SK-N-SH (cell line): ENCODE results near the gene CAPN9. TPM values are rescaled to one million over a fixed set of nuclear protein-coding genes. Genes with fewer than 3 reads are reported as not detected.
A peak's percentile ranks its signal among the peaks of the same experiment; 100 is the strongest.

Experiments used
- CTCF ChIA-PET: fragments of 300-600, 350-600 bp; formaldehyde crosslinking; extraction: SDS; loops from one replicate; lab custom pipeline; 2021; lab: Yijun Ruan, JAX
- POLR2A ChIA-PET: fragments of 350-600 bp; sonication (Branson Sonifier 250); formaldehyde crosslinking; extraction: SDS; loops from one replicate; lab custom pipeline; 2020; ENCODE audit warnings: antibody characterized with exemption, inconsistent platforms; lab: Yijun Ruan, JAX
- DNase-seq: peaks from one replicate; pipeline ENCODE4 v3.0.0; 2012
- H2AFZ ChIP-seq: fragments of 200-600 bp; sonication (generic); 2 replicates; pipeline ENCODE4 v1.8.1; 2016; ENCODE audit warnings: antibody characterized with exemption, mild to moderate bottlenecking, low read depth
- H3F3A ChIP-seq: fragments of 200-600 bp; sonication (generic); replicated peaks from 2 replicates; pipeline ENCODE3; 2016; ENCODE audit warnings: antibody characterized with exemption, mild to moderate bottlenecking; ENCODE audit not compliant: insufficient read depth
- H3K27ac ChIP-seq, 2 experiments: fragments of 200-500 bp in 1 of 2; fragments of 200-600 bp in 1 of 2; sonication (Bioruptor generic) in 1 of 2; sonication (generic), shearing (Covaris generic) in 1 of 2; 2 replicates each; pipeline versions ENCODE4 v1.5.1 to v1.6.1; 2014 to 2016; ENCODE audit warnings: low read depth in 2 of 2, inconsistent platforms in 1 of 2, low read length in 1 of 2, mild to moderate bottlenecking in 1 of 2, mixed read lengths in 1 of 2
- H3K27me3 ChIP-seq: fragments of 200-600 bp; sonication (generic), shearing (Covaris generic); 2 replicates; pipeline ENCODE4 v1.6.1; 2016; ENCODE audit warnings: mixed run types; ENCODE audit not compliant: insufficient read depth
- H3K36me3 ChIP-seq, 2 experiments: fragments of 200-500 bp in 1 of 2; fragments of 200-600 bp in 1 of 2; sonication (Bioruptor generic) in 1 of 2; sonication (generic) in 1 of 2; replicated peaks in 1 of 2; 2 replicates each; pipeline versions ENCODE3 to v1.5.1; 2014 to 2016; ENCODE audit warnings: low read length in 1 of 2, mild to moderate bottlenecking in 1 of 2; ENCODE audit not compliant: insufficient read depth in 2 of 2, control insufficient read depth in 1 of 2
- H3K4me1 ChIP-seq, 2 experiments: fragments of 200-500 bp in 1 of 2; fragments of 200-600 bp in 1 of 2; sonication (Bioruptor generic) in 1 of 2; sonication (generic), shearing (Covaris generic) in 1 of 2; 2 replicates each; pipeline versions ENCODE4 v1.5.1 to v1.6.1; 2014 to 2016; ENCODE audit warnings: low read depth in 1 of 2, low read length in 1 of 2, mixed run types in 1 of 2; ENCODE audit not compliant: insufficient read depth in 2 of 2, control insufficient read depth in 1 of 2
- H3K4me2 ChIP-seq: fragments of 200-600 bp; sonication (generic), shearing (Covaris generic); 2 replicates; pipeline ENCODE4 v1.6.1; 2017; ENCODE audit warnings: mixed run types
- H3K4me3 ChIP-seq, 2 experiments: fragments of 200-500 bp in 1 of 2; fragments of 200-600 bp in 1 of 2; sonication (Bioruptor generic) in 1 of 2; sonication (generic), shearing (Covaris generic) in 1 of 2; 2 replicates each; pipeline versions ENCODE4 v1.5.1 to v1.8.1; 2014 to 2016; ENCODE audit warnings: low read depth in 2 of 2, inconsistent platforms in 1 of 2, low read length in 1 of 2, mild to moderate bottlenecking in 1 of 2, mixed read lengths in 1 of 2, moderate library complexity in 1 of 2
- H3K79me2 ChIP-seq: fragments of 200-600 bp; sonication (generic); 2 replicates; pipeline ENCODE4 v1.8.1; 2017; ENCODE audit warnings: mild to moderate bottlenecking; ENCODE audit not compliant: insufficient read depth
- H3K9ac ChIP-seq: fragments of 200-600 bp; sonication (generic); 2 replicates; pipeline ENCODE4 v1.6.1; 2017; ENCODE audit warnings: mixed run types
- H3K9me2 ChIP-seq: fragments of 200-600 bp; sonication (generic); 2 replicates; pipeline ENCODE4 v1.6.1; 2017; ENCODE audit warnings: mixed run types
- H3K9me3 ChIP-seq: fragments of 200-600 bp; sonication (generic); 2 replicates; pipeline ENCODE4 v1.6.1; 2017; ENCODE audit warnings: mixed run types, mild to moderate bottlenecking, moderate library complexity
- H4K20me1 ChIP-seq: fragments of 200-600 bp; sonication (generic); 2 replicates; pipeline ENCODE4 v1.6.1; 2017; ENCODE audit warnings: mild to moderate bottlenecking, mixed run types; ENCODE audit not compliant: insufficient read depth
- CHD2 ChIP-seq: fragments of 150-350 bp; IDR thresholded peaks from 2 replicates; pipeline ENCODE4 v1.6.1; 2018; ENCODE audit warnings: low read length; ENCODE audit not compliant: partially characterized antibody
- CTCF ChIP-seq: fragments of 200-600 bp; sonication (generic); IDR thresholded peaks from 2 replicates; pipeline ENCODE4 v1.6.1; 2017; ENCODE audit warnings: antibody characterized with exemption, mild to moderate bottlenecking, moderate library complexity
- EP300 ChIP-seq, 2 experiments: IDR thresholded peaks; 2 replicates each; pipeline versions ENCODE4 v1.4.0 to v1.6.1; 2012; ENCODE audit warnings: borderline replicate concordance in 1 of 2, low read depth in 1 of 2, low read length in 1 of 2
- EZH2phosphoT487 ChIP-seq: fragments of 200-600 bp; sonication (generic); IDR thresholded peaks from 2 replicates; pipeline ENCODE4 v1.6.1; 2017; ENCODE audit warnings: low read depth, mixed run types, mild to moderate bottlenecking, antibody characterized with exemption, moderate library complexity, borderline replicate concordance
- FOSL2 ChIP-seq: IDR thresholded peaks from 2 replicates; pipeline ENCODE4 v1.4.0; 2012; ENCODE audit warnings: low read depth, mild to moderate bottlenecking, moderate library complexity, borderline replicate concordance
- GABPA ChIP-seq: IDR thresholded peaks from 2 replicates; pipeline ENCODE4 v1.4.0; 2012; ENCODE audit warnings: low read depth, mild to moderate bottlenecking
- GATA2 ChIP-seq: sonication (generic); formaldehyde crosslinking; IDR thresholded peaks from 2 replicates; pipeline ENCODE4 v1.5.0; 2020; ENCODE audit warnings: mild to moderate bottlenecking, missing genetic modification reagents
- JUND ChIP-seq: IDR thresholded peaks from 2 replicates; pipeline ENCODE4 v1.4.0; 2012
- MAX ChIP-seq: IDR thresholded peaks from 2 replicates; pipeline ENCODE4 v1.4.0; 2012; ENCODE audit warnings: low read depth
- MEF2A ChIP-seq: IDR thresholded peaks from 2 replicates; pipeline ENCODE4 v1.4.0; 2012; ENCODE audit warnings: low read depth, borderline replicate concordance
- NFIC ChIP-seq: IDR thresholded peaks from 2 replicates; pipeline ENCODE4 v1.4.0; 2012; ENCODE audit warnings: borderline replicate concordance
- PBX3 ChIP-seq: IDR thresholded peaks from 2 replicates; pipeline ENCODE4; 2012
- POLR2AphosphoS5 ChIP-seq: IDR thresholded peaks from 2 replicates; pipeline ENCODE4 v1.6.1; 2012; ENCODE audit warnings: low read depth, low read length
- RAD21 ChIP-seq: IDR thresholded peaks from 2 replicates; pipeline ENCODE4 v1.6.1; 2012; ENCODE audit warnings: mild to moderate bottlenecking, low read length
- RCOR1 ChIP-seq: fragments of 150-350 bp; IDR thresholded peaks from 2 replicates; pipeline ENCODE4 v1.6.1; 2017; ENCODE audit warnings: antibody characterized with exemption, low read length
- RFX5 ChIP-seq: IDR thresholded peaks from 2 replicates; pipeline ENCODE4 v1.6.1; 2012; ENCODE audit warnings: mild to moderate bottlenecking, improper control_type of control experiment, low read length
- RXRA ChIP-seq: IDR thresholded peaks from 2 replicates; pipeline ENCODE4 v1.4.0; 2012; ENCODE audit warnings: low read depth, mild to moderate bottlenecking, borderline replicate concordance
- SMC3 ChIP-seq: IDR thresholded peaks from 2 replicates; pipeline ENCODE4 v1.6.1; 2012; ENCODE audit warnings: low read depth, low read length, improper control_type of control experiment
- TCF12 ChIP-seq: IDR thresholded peaks from 2 replicates; pipeline ENCODE4 v1.4.0; 2012
- TEAD4 ChIP-seq: IDR thresholded peaks from 2 replicates; pipeline ENCODE4 v1.4.0; 2012; ENCODE audit warnings: mild to moderate bottlenecking, borderline replicate concordance; ENCODE audit not compliant: insufficient read depth
- ZBTB33 ChIP-seq: IDR thresholded peaks from 2 replicates; pipeline ENCODE4 v1.4.0; 2012; ENCODE audit warnings: low read depth, borderline replicate concordance
- WGBS: methylation state at CpG from one replicate; pipeline ENCODE4 v1.1.6; 2017; ENCODE audit warnings: low lambda C conversion rate; 5-methylcytosine and 5-hydroxymethylcytosine counted together
- polyA plus RNA-seq, 3 experiments: library from polyadenylated mRNA; depleted of rRNA; stranded (reverse); fragments of >200 nt; gene quantifications; 2 replicates each; pipeline ENCODE4 v1.2.3, GENCODE V29; 2012

The CAPN9 gene
- polyA plus RNA-seq, 1 of the 3 experiments (the other 2 are of a cell fraction), result not detected

GRCh38 chr1:230848235-230848634 is 101.0 kb downstream of the CAPN9 start:
- CTCF ChIA-PET, result interaction anchor here (1.6 kb wide), 1 partner anchor 22 kb away, joined by 3 read pairs; no protein-coding TSS in a partner anchor
- DNase-seq, result no peak
- POLR2A ChIA-PET, result interaction anchor here (1.3 kb wide), 1 partner anchor 19 kb away, joined by 3 read pairs; no protein-coding TSS in a partner anchor
- peaks cover 30% of the 10 kb centered on the region for H4K20me1 ChIP-seq
- no peak overlapping the region for H3K9ac ChIP-seq
- no peak overlapping the region for H3K4me2 ChIP-seq
- no peak overlapping the region for H3K4me3 ChIP-seq
- TF ChIP-seq SMC3, result no peak
- TF ChIP-seq EZH2phosphoT487, result no peak
- no peak for TF ChIP-seq CTCF
- TF ChIP-seq MEF2A, result no peak
- TF ChIP-seq GATA2 (CRISPR knock-in tag), result no peak
- TF ChIP-seq EP300 (IDR thresholded peaks at IDR 0.05; ENCODE audit: borderline replicate concordance in 1 of 2, low read depth in 1 of 2, low read length in 1 of 2), result no peak
- no peak overlapping the region for H2AFZ ChIP-seq
- peaks cover 14% of the 10 kb centered on the region; the same call in 1 of the 2 replicates for H3K79me2 ChIP-seq
- no peaks in the 10 kb centered on the region for H3K9me2 ChIP-seq
- peaks cover 8% of the 10 kb centered on the region for H3F3A ChIP-seq
- no peak overlapping the region for H3K27ac ChIP-seq
- peaks cover 12% of the 10 kb centered on the region in 2 experiments for H3K36me3 ChIP-seq
- H3K4me1 ChIP-seq, result peaks cover 23 to 30% of the 10 kb centered on the region in 2 experiments; a peak in 3 of 4 replicates
- WGBS, result 93% methylated on average over 3 of the region's 3 CpGs
- no peaks in the 10 kb centered on the region for H3K9me3 ChIP-seq
- no peaks in the 10 kb centered on the region for H3K27me3 ChIP-seq

GRCh38 chr1:230849451-230850224 is 102.5 kb downstream of the CAPN9 start:
- Histone ChIP-seq H3K9ac (no peak overlapping the region; the same call in 1 of the 2 replicates), H3K4me3 (no peak overlapping the region), H3K9me3 (no peaks in the 10 kb centered on the region), H3K27me3 (no peaks in the 10 kb centered on the region), H3K79me2 (peaks cover 14% of the 10 kb centered on the region; the same call in 1 of the 2 replicates), H4K20me1 (peaks cover 30% of the 10 kb centered on the region), H3K9me2 (no peaks in the 10 kb centered on the region), H3K4me1 (peaks cover 23 to 30% of the 10 kb centered on the region in 2 experiments; a peak in 3 of 4 replicates), H2AFZ (no peak overlapping the region), H3K27ac (peak overlapping the region; percentile 60; a peak in 3 of 4 replicates), H3K36me3 (peaks cover 12 to 16% of the 10 kb centered on the region in 2 experiments), H3K4me2 (peak overlapping the region; percentile 67), H3F3A (peaks cover 8% of the 10 kb centered on the region)
- TF ChIP-seq POLR2AphosphoS5, result peak; percentile 56; the same call in 1 of the 2 replicates
- TF ChIP-seq MAX, result 0 out of 2 replicates have a peak, but pooled peaks have one; percentile 47
- peak; percentile 82 for TF ChIP-seq FOSL2
- peak in 1 of 2 experiments; percentile 76; a peak in 1 of 4 replicates for TF ChIP-seq EP300 (IDR thresholded peaks at IDR 0.05; ENCODE audit: borderline replicate concordance in 1 of 2, low read depth in 1 of 2, low read length in 1 of 2)
- 0 out of 2 replicates have a peak, but pooled peaks have one; percentile 42 for TF ChIP-seq ZBTB33
- TF ChIP-seq GABPA, result no peak
- peak; percentile 91 for TF ChIP-seq TEAD4
- TF ChIP-seq CHD2, result no peak
- TF ChIP-seq RAD21, result no peak
- peak; percentile 92 for TF ChIP-seq JUND
- TF ChIP-seq RXRA, result 0 out of 2 replicates have a peak, but pooled peaks have one; percentile 60
- TF ChIP-seq PBX3, result peak; percentile 92
- no peak for TF ChIP-seq RCOR1
- TF ChIP-seq MEF2A, result peak; percentile 100
- TF ChIP-seq TCF12, result peak; percentile 84
- TF ChIP-seq RFX5, result no peak
- peak; percentile 99 for TF ChIP-seq NFIC
- ChIA-PET POLR2A (no interaction called here), CTCF (interaction anchor here (0.5 to 1.6 kb wide), 2 partner anchors 23 to 440 kb away, joined by 3 read pairs; no protein-coding TSS in a partner anchor)
- DNase-seq, result no peak
- 43% methylated on average over 12 of the region's 14 CpGs for WGBS
